ENCODE results near the gene PNKP.

The PNKP gene

DNA sequence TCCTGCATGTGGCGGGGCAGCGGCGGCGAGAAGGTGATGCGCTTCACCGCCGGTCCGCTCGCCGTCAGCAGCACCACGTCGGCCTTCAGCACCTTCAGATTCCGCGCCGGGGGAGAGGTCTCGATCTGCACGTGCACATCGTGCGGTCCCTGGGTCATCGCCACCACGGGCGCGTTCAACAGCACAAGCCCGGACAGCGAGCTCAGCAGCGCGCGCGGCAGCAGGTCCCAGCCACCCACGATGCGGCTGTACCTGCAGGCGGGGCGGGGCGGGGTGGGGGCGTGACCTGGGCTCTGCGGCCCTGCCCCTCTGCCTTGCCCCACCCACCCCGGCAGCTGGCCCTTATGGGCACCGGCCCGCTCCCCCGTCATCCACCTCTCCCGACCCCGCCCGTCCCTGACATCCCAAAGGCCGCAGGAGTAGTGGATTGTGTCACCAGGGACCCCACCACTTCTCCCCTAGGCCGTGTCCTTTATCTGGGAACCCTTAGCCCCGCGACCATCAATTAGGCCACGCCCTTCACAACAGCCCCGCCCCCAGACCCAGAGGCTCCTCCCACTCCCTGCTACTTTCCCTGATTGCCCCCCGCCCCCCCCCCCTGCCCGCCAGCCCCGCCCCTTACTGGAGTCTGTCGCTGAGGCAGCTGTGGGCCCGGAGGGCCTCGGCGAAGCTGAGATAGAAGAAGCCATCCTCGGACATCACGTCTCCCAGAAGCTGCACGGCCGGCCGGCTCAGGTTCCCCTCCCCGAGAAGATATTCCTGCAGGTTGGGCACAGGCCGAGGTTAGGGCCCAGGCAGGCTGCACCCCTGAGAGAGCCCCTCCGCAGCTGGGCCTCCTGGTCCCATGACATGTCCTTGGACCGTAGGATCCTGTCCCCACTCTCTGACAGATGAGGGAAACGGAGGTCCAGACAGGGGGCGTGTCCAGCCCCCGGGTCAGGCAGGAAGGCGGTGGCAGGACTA lies 23.3 kb upstream of the PNKP start:
- peak; percentile 44 to 50 for DNase-seq (ENCODE audit: low read depth in 2 of 2)

DNA sequence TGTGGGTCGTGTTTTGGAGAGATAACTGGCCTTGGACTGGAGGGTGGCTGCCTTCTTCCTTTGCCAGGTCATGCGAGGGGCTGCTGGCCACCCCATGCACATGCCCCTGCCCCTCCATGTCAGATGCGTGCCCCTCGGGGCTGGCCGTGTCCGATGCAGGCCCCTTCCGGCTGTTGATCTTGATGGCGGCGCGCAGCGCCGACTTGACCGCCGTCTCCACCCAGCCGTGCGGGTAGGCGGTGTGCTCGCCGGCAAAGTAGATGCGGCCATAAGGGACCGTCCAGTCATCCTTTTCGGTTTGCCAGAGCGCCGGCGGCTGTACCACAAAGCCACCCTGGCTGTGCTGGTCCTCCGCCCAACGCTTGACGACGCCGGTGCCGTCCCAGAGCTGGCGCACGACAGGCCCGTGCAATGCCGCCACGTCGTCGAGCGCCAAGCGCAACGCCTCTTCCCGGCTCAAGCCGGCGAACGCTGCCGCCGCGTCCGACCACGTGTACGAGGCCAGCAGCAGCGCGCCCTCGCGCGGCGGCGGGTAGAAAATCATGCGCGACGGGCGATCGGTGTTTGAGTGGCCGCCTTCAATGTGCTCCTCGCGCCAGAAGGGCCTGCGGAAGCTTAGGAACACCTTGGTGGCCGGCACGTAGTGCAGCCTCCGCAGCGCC lies 22.4 kb upstream of the PNKP start:
- DNase-seq (ENCODE audit: low read depth in 2 of 2): peak; percentile 61 to 65

DNA sequence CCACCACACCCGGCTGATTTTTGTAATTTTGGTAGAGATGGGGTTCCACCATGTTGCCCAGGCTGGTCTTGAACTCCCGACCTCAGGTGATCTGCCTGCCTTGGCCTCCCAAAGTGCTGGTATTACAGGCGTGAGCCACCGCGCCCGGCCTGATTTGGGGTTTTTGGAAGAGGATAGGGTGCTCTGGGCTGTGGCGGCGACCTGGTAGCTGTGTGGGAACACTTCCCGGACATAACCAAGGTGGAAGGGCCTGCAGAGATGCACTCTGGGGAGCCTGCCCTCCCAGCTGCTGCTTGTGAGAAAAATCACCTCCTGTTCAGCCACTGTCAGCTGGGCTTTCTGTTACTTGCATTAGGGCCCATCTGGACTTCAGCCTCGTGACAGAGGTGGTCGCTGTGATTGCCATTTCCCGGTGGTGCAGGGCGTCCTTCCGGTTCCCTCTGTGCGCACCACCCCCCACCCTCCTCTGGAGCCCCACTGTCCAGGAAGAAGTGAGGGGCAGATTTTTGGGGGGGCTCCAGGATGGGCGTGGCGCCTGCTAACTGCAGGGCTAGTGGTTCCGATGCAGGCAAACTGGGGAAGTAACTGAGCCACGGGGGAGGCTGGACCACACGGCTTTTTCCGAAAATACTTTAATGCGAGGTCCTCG lies 21.8 kb upstream of the PNKP start:
- no peak for DNase-seq (ENCODE audit: low read depth in 2 of 2)

DNA sequence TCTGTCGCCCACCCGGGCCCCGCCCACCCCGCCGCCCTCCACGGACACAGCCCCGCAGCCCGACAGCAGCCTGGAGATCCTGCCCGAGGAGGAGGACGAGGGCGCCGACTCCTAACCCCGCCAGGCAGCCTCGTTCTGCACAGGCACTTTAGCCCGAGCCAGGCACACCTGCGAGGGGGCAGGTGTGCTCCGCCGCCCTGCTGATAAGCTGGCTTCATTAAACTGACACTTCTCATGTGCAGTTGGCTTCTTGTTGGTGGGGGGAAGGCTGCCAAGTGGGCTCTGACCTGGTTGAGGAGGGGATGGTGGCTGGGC lies 21.1 kb upstream of the PNKP start:
- no peak for DNase-seq (ENCODE audit: low read depth in 2 of 2)

DNA sequence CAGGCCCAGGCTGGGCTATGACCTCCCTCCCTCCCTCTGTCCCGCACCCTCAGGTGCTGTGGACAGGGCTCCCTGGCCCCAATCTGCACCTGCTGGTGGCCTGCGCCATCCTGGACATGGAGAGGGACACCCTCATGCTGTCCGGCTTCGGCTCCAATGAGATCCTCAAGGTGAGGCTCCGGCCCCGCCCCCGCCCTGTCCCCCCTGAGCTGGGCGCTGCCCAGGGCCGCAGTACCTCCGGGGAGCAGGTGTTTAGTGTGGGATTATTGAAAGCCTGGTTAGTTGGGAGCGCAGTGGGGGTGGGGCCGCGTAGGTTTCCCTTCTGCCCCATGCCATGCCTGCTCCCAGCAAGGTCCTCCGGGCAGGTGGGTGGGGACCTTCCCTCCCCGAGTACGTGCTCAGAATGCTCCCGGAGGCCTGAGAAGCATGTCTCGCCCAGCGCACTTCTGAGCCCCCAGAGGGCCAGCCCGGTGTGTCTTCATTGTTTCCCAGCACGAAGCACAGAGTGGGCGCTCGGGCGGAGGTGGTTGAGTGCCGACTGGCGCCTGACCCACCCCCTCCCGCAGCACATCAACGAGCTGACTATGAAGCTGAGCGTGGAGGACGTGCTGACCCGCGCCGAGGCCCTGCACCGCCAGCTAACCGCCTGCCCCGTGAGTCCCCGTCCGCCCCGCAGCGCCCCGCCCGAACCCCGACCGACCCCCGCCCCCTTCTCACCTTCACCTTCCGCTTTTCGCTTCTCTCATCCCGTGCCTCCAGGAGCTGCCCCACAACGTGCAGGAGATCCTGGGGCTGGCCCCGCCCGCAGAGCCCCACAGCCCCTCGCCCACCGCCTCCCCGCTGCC lies 20.5 kb upstream of the PNKP start:
- DNase-seq (ENCODE audit: low read depth in 2 of 2): no peak

DNA sequence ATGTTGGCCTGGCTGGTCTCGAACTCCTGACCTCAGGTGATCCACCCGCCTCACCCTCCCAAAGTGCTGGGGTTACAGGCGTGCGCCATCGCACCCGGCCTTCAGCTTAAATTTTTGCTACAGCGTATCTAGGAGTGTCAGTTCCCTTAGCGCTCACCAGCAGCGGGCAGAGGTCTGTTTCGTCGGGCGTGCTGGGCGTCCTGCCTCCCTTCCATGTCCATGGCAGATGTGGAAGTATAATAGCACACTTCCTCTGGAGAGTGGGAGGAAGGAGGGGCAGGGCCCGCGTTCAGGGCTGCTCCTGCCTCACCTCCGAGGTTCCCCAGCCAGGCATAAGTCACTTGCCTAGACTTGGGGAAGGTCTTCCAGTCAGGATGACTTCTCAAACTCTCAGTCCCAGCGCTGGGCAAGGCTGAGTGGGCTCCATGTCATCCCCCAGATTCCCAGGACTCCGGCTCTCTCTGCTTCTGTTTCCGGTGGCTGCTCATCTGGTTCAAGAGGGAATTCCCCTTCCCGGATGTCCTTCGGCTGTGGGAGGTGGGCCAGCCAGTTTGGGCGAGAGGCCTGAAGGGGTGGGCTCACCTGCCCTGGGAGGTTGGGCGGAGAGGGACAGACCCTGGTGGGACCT lies 19.8 kb upstream of the PNKP start:
- DNase-seq (ENCODE audit: low read depth in 2 of 2): no peak

DNA sequence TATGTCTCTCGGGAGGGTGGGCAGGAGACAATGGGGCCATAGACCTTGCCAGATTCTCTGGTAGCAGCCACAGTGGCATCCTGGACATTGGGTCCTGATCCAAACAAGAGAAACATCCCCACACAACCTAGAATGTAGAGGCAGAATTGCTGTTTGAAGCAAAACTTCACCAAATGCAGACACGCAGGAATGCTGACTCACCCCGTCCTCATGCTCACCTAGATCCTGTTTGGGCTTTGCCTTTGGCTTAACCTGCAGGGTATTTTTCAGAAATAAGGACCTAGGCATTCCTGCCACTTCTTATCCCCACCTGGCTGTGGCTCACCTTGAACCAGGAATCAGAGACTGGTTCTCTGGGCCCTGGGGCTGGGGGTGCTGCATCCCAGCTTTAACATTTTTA lies 17.4 kb upstream of the PNKP start:
- no peak for DNase-seq (ENCODE audit: low read depth in 2 of 2)

DNA sequence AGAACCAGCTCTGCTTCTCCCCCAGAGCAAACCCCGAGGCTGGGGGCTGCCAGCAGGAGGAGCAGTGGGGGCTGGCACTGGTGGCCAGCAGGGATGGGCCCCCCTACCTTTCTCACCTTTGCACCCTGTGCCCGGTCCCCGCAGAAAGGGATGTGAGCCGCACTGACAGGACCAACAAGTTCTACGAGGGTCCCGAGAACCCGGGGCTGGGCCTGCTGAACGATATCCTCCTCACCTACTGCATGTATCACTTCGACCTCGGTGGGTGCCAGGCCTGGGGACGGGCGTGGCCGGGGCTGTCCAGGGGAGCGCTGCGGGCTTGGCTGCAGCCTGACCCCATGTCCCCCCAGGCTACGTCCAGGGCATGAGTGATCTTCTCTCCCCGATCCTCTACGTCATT lies 16.7 kb upstream of the PNKP start:
- DNase-seq (ENCODE audit: low read depth in 2 of 2): no peak

DNA sequence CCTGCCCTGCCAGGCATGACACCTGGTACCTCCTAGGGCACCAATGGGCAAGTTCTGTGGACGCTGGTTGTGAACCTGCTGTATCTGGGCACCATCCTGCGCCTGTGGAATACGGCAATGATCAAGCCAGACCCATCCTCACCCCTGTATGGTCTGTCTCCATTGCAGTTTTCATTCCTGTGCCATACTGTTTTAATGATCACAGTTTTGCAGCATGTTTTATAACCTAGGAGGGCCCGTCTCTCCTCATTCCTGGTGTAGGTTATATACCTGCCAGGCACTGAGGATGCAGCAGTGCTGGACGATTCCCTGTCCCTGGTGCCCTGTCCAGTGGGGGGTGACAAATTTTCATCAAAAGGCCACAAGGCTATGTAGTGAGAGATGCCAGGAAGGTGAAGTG lies 15.7 kb upstream of the PNKP start:
- DNase-seq (ENCODE audit: low read depth in 2 of 2): no peak

DNA sequence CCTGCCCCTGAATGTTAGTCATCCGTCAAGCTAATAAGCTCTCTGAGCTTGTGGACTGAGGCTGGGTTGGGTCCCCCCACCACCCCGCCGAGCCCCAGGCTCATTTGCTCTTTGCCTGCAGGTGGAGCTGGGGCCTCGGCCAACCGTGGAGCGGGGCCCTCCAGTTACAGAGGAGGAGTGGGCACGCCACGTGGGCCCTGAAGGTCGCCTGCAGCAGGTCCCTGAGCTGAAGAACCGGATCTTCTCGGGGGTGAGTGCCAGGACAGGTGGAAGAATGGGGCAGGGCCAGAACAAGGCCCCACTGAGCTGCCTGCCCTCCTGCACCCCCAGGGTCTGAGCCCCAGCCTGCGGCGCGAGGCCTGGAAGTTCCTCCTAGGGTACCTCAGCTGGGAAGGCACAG lies 15.3 kb upstream of the PNKP start:
- no peak for DNase-seq (ENCODE audit: low read depth in 2 of 2)

DNA sequence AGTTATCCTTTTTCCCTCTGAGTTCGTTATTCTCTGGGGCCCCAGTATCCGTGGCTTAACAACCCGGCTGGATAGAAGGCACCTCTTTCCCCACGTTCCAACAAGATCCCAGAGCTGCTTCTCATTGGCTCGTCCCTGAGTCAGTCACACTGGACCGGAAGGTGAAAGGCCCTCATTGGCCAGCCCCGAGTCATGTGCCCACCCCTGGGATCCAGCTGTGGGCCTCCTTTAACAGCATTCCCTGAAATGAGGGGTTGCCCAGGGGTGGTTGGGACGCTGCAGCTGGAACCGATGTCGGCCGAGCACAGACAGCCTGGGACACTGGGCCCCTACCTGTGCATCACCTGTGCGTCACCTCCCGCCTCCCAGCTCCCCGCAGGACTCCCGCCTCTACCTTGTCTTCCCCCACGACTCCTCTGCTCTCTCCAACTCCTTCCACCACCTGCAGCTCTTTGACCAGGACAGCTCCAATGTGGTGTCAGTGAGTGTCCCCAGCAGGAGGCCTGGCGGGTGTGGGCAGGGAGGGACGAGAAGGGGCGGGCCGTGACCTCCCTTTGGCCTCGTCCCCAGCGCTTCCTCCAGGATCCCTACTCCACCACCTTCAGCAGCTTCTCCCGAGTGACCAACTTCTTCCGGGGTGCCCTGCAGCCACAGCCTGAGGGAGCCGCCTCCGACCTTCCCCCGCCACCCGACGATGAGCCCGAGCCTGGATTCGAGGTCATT lies 14.5 kb upstream of the PNKP start:
- no peak for DNase-seq (ENCODE audit: low read depth in 2 of 2)

DNA sequence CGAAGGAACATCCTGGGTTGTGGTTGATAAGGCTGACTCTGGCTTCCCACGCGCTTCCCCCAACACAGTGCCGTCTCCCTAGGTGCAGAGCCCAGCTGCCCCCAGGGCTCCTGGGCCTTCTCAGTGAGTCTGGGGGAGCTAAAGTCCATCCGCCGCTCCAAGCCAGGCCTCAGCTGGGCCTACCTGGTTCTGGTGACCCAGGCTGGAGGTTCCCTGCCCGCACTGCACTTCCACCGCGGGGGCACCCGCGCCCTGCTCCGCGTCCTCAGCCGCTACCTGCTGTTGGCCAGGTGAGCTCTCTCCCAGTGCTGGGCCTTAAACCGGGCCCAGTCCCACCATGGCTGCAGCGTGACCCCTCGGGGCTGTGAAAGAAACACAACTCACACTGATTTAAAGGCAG lies 13.8 kb upstream of the PNKP start:
- no peak for DNase-seq (ENCODE audit: low read depth in 2 of 2)

DNA sequence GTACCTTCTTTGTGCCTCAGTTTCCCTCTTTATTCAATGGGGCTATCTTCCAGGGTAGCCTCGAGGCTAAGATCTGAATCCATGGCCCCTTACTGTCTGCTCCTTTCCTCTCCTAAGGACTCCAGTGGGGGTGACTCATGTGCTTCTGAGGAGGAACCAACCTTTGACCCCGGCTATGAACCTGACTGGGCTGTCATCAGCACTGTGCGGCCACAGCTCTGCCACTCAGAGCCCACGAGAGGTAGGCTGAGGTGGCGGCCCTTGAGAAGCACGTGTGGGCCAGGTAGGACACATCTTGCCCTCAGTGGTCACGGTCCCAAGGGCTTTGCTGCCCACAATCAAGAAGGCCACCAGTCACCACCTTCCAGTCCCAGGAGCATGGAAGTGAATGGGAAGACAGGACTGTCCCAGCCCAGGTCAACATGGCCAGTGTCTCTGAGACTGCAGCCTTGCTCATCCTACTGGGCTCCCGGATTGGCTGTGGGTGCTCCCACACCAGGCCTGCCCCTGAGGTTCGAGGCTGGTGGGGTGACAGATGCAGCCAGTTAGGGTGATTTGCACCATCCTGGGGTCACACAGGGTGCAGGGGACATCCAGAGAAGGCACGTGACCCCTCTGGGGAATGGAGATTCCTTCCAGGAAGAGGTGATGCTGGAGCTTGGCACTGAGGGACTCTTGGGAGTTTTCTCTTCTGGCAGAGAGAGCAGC lies 12.9 kb upstream of the PNKP start:
- no peak for DNase-seq (ENCODE audit: low read depth in 2 of 2)

DNA sequence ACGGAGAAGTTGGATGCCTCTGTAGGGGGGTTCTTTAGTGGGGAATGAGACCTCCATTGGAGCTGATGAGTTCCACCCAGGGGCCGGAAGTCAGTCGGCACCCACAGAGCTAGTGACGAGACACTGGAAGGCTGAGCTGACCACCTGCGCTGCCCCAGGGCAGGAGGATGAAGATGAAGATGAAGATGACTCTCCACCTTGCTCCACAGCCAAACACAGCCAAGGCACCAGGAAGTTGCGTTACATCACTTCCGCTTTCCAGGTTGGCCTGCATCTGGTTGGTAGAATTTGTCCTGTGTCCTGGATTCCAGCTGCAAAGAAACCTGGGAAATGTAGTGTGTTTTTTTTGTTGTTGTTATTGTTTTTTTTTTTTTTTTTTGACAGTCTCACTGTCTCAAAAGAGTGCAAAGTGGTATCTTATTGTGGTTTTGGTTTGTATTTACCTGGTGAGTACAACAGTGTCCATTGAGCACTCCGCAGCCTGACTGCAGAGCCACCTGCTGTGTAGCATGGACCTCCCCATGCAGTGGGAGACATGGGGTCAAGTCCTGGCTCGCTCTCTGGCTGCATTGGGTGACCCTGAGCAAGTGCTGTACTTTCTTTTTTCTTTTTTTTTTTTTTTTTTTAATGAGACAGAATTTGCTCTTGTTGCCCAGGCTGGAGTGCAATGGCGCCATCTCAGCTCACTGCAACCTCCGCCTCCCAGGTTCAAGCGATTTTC lies 12.0 kb upstream of the PNKP start:
- DNase-seq (ENCODE audit: low read depth in 2 of 2): no peak

DNA sequence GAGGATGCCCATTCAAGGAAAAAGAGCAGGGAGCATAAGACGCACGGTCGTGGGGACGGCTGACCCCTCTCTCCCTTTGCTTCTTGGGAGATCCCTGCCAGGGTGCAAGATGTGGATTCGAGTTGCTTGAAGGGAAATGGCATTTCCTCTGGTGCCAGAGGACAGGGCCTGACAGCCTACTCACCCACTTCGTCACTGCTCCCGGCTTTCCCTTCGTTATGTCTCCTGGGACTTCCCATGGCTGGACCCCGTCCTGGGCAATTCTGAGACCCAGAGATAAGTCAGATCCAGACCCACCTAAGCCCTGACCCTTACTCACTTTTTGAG lies 11.3 kb upstream of the PNKP start:
- no peak for DNase-seq (ENCODE audit: low read depth in 2 of 2)

DNA sequence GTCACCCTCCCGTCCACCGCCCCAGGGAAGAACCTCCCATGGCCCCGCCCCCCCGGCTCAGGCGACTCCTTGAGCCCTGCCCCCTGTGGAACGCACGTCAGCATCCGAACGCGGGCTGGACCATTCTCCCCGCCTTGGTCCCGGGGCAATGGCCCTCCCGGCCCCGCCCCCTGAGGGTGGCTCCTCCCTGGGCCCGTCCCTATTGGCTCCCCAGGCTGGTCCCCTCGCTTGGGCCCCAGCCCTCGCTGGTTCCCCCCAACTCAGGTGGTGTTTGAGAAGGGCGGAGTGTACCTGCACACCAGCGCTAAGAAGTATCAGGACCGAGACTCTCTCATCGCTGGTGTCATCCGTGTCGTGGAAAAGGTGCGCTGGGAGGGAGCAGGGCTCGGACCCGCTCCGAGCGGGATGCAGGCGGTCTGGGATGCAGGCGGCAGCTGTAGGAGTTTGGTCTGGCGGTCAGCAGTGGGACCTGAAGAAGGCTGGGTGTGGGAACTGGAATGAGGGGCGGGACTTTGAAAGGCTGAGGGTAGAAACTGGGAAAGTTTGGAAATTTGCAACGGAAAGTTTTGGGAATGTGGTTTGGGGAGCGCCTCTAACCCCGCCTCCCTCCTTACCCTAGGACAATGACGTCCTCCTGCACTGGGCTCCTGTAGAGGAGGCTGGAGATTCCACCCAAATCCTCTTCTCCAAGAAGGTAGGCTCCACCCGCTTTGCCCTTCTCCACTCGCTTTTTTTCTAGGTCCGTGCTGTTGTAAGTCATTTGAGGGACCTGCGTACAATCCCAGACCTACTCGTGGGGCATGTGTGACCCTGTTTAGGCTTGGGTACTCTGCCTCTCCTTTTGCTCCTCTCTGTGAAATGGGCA lies 10.7 kb upstream of the PNKP start:
- DNase-seq (ENCODE audit: low read depth in 2 of 2): peak; percentile 98

DNA sequence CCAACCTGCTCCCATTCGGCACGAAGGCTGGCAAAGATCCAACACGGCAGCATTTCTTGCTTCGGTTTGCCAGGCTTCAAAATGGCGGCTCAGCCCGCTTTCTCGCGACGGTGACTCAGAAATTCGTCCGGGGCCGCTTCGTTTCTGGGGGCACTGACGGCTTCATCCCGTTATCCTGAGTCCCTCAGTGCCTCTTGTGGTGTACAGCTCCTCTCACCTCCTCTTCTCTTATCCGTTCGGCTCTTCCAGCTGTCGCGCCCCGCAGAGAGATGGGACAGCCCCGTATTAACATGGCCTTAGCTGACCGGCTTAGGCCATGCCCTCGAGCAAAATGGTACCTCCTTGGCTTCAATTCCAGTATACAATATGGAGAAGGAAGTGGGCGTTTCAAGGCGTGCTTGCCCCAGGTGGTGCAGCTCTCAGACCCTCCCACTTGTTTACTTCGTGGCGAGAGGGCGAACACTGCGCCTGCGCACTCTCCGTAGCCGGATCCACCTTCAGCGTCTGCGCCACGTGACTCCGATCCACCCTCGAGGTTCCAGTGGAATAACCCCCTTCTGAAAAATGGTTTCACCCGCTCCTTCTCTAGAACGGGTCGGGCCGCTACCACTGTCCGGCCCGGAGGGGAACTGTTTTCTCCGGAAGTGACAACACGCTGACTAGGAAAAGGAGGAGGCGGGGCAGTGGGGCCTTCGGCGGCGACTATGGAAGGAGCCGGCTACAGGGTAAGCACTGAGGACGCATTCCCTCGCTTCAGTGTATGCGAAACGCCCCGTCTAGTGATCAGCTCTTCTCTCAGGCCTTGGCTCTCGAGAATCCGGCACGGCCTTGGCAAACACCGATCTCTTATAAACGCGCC lies 9.9 kb upstream of the PNKP start, which contains the start of the genes AKT1S1 and TBC1D17:
TSS of gene AKT1S1 (minus strand) at position 336 of the 859 bp plus-strand sequence. CDS start 4,060 bp downstream, outside the sequence.
TSS of gene TBC1D17 (plus strand) at position 683 of the 859 bp plus-strand sequence. CDS start at position 705, 22 bp downstream.
- peak; percentile 94 to 97 for DNase-seq (ENCODE audit: low read depth in 2 of 2)

All from activated CD4-positive, alpha-beta T cell treated with anti-CD3 and anti-CD28 coated beads for 24 hours (primary cell).